ENCODE measurements around the gene SGSM2.

Gene SGSM2

DNA sequence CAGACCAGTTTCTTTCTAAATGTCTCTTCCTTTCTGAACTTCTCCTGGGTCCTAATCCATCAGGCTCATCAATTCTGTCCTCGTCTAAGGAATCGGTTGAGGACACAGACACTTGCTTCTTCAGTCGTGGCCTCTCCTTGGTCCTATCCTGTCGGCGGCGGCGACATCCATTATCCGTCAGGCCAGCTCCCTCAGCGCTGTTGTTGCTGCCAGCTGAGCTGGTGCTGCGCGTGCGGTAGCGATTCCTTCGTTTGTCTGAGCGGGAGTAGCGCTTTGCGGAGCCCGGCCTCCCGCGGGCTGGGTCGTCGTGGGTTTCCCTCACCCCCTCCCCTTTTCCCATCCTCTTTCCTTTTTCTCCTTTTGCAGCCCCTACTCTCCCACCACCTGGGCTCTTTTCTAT is 37.5 kb upstream of the SGSM2 start:
- TF ChIP-seq, protein P1, sequence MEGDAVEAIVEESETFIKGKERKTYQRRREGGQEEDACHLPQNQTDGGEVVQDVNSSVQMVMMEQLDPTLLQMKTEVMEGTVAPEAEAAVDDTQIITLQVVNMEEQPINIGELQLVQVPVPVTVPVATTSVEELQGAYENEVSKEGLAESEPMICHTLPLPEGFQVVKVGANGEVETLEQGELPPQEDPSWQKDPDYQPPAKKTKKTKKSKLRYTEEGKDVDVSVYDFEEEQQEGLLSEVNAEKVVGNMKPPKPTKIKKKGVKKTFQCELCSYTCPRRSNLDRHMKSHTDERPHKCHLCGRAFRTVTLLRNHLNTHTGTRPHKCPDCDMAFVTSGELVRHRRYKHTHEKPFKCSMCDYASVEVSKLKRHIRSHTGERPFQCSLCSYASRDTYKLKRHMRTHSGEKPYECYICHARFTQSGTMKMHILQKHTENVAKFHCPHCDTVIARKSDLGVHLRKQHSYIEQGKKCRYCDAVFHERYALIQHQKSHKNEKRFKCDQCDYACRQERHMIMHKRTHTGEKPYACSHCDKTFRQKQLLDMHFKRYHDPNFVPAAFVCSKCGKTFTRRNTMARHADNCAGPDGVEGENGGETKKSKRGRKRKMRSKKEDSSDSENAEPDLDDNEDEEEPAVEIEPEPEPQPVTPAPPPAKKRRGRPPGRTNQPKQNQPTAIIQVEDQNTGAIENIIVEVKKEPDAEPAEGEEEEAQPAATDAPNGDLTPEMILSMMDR (IDR thresholded peaks at IDR 0.05; ENCODE audit: control extremely low read depth, extremely low read depth, low read depth, missing control alignments) = no peak
- DNase-seq (ENCODE audit: extremely low spot score) = no peak
- ChIA-PET CTCF (no interaction called here), POLR2A (no interaction called here)

DNA sequence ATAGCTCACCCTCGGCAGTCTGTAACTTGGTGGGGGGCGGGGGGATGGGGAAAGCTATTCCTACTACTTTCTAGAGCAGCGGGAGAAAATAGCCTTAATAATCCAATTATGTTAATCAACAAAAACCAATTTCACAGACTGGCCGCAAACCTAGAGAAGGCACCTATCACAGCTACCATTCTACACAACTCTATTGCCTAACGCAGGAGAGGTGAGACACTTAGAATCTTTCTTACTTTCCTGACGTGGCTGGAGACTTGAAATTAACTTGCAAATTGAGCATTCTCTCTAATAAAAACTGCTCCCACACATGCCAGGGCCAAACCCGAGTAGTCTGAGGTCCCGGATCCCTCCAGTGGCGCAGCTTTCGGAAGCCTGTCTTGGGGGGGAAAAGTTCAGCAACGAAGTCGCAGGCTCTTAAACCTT is 34.5 kb upstream of the SGSM2 start:
- TF ChIP-seq, protein P1 (IDR thresholded peaks at IDR 0.05; ENCODE audit: control extremely low read depth, extremely low read depth, low read depth, missing control alignments) = no peak
- CTCF ChIA-PET = interaction anchor here (0.8 to 2.6 kb wide), 11 partner anchors 11 to 248 kb away, joined by 3 to 11 read pairs (median 4); partner anchors contain the start of genes HIC1 and TSR1
- no peak for DNase-seq (ENCODE audit: extremely low spot score)
- POLR2A ChIA-PET = interaction anchor here (0.9 kb wide), 1 partner anchor 248 kb away, joined by 3 read pairs; the partner anchor contains the start of gene HIC1

DNA sequence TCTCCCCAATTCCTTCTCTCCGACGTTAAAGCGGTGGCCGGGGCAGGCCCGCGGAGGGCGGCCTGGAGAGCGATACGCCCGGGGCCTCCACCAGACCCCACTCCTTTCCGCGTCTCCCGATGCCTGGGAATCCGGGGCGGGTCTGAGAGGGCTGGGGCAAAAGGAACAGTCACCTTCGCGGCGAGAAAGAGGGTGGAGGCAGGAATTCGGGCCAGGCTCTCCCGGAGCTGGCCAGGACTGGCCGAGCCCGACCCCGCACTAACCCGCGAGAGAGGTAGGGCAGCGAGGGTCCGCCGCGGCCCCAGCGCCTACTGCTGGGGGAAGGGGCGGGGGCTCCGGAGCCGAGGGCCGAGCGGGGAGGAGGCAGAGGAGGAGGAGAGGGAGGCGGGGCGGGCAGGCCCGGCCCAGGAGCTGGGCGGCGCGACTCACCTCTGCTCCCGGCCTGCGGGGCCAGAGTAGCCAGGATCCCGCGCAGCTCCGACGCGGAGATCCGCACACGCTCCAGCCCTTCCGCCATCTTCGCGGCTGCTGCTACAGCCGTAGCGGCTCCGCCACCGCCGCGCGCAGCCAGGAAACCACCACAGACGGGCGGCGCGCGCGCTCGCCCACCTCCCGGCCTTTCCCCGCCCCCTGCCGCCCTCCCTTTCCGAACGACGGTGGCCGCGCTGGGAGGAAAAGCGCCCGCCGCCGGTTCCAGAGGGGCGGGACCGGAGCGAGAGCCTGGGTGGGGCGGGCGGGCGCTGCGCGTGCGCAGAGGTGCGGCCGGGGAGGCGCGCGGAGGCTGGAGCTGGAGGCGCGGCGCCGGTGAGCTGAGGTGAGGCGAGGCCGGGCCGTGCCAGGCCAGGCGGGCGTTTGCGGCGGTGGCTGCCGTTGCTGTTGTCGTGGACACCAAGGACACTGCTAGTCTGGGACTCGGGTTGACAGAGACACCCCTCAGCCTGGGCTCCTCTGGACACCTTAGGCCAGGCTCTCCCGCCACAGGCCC is 33.8 kb upstream of the SGSM2 start, which contains the start of the genes SMG6 and SRR:
TSS of gene SMG6 (minus strand) at position 582 of the 985 bp plus-strand sequence. CDS start at position 517, 65 bp downstream.
TSS of gene SRR (plus strand) at position 747 of the 985 bp plus-strand sequence. CDS start 11,611 bp downstream, outside the sequence.
- CTCF ChIA-PET = interaction anchor here (0.8 to 2.6 kb wide), 9 partner anchors 12 to 249 kb away, joined by 3 to 11 read pairs (median 3); partner anchors contain the start of genes HIC1 and TSR1
- TF ChIP-seq, protein P1 (IDR thresholded peaks at IDR 0.05; ENCODE audit: control extremely low read depth, extremely low read depth, low read depth, missing control alignments) = no peak
- DNase-seq (ENCODE audit: extremely low spot score) = peak; percentile 99
- POLR2A ChIA-PET = interaction anchor here (0.6 to 0.7 kb wide), 4 partner anchors 35 to 268 kb away, joined by 3 to 6 read pairs (median 4); no protein-coding TSS in a partner anchor

GRCh38 chr17:2304931-2305330 is 32.4 kb upstream of the SGSM2 start:
- ChIA-PET CTCF (no interaction called here), POLR2A (no interaction called here)
- no peak for DNase-seq (ENCODE audit: extremely low spot score)
- TF ChIP-seq, protein P1 (IDR thresholded peaks at IDR 0.05; ENCODE audit: control extremely low read depth, extremely low read depth, low read depth, missing control alignments) = no peak

DNA sequence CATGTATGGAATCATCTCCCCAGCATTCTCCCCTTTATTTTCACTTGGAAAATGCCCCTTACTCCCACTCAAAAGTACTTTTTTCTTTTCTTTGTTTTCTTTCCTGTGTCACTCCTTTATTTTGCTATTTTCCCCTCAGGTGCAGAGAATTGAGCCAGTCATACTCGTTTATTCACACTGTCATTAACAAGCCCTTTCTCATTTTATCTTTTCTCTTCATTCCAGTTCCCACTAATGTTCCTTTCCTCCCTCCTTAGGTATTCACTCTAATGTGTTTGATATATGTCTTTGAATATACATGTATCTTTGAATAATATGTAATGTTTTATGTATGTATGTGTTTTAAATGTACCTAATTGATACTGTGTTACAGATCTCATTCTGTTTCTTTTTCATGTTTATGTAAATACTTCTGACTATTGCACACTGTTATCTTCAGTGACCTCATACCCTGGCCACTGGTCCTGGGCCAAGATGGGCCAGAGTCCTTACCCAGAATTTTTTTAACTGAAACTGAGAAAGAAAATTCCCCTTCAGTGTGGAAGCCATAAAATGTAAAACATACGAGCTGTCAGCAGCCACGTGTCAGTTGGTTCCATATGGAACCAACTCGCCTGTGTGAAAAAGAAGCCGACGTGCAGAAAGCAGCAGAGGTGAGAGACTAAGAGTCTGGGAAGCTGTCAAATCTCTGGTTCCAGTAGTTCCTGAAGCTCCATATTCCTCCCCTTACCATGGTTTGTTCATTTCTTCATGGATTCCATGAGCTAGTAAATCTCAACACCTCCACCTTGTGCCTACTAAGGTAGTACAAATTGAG is 27.8 kb upstream of the SGSM2 start:
- POLR2A ChIA-PET = no interaction called here
- TF ChIP-seq, protein P1 (IDR thresholded peaks at IDR 0.05; ENCODE audit: control extremely low read depth, extremely low read depth, low read depth, missing control alignments) = no peak
- no peak for DNase-seq (ENCODE audit: extremely low spot score)
- CTCF ChIA-PET = interaction anchor here (1.3 to 1.5 kb wide), 2 partner anchors 11 to 14 kb away, joined by 4 to 5 read pairs; no protein-coding TSS in a partner anchor

Data from GM10248 (cell line).